Pancreas (tissue), 10 donors: Measurements from ENCODE around the gene DBR1. TPM values are rescaled to one million over a fixed set of nuclear protein-coding genes. Genes with fewer than 3 reads are reported as not detected.

Experiments
- ATAC-seq, 4 donors: fragments of 200-7000 bp; cut with Tn5 transposase; one replicate each; pipeline versions ENCODE4 v1.8.0 to v1.9.1; 2020; ENCODE audit warnings: mild to moderate bottlenecking in 4 of 4, moderate library complexity in 4 of 4
- DNase-seq, 6 donors: peaks; one replicate each; pipeline ENCODE4 v3.0.0-alpha.2; 2020
- FAIRE-seq: peaks from 2 replicates; lab custom pipeline; 2012; peaks lifted over from hg19 to GRCh38; lab: Jason Lieb, UNC
- H3K27ac ChIP-seq, 4 donors: fragments of 200-600 bp; sonication (generic); 1 replicate in 3 of 4; 2 replicates in 1 of 4; pipeline versions ENCODE4 v1.5.0 to v1.8.0; 2020
- H3K27me3 ChIP-seq, 4 donors: fragments of 200-600 bp; one replicate each; pipeline ENCODE4 v1.8.0; 2021
- H3K36me3 ChIP-seq, 3 donors: fragments of 200-600 bp; sonication (generic) in 1 of 3; one replicate each; pipeline versions ENCODE4 v1.5.0 to v1.8.0; 2020 to 2021
- H3K4me1 ChIP-seq, 3 donors: fragments of 200-600 bp; one replicate each; pipeline ENCODE4 v1.8.0; 2021
- H3K4me3 ChIP-seq, 4 donors: fragments of 200-600 bp; sonication (generic) in 2 of 4; one replicate each; pipeline versions ENCODE4 v1.5.0 to v1.8.0; 2020 to 2021
- H3K9me3 ChIP-seq, 4 donors: fragments of 200-600 bp; one replicate each; pipeline ENCODE4 v1.8.0; 2021
- CTCF ChIP-seq, 4 donors: fragments of 200-600 bp; sonication (generic) in 3 of 4; IDR thresholded peaks; one replicate each; pipeline versions ENCODE4 v1.5.0 to v1.8.0; 2021; ENCODE audit warnings: antibody characterized with exemption in 4 of 4
- WGBS, 2 donors: extraction: QIAGEN DNeasy Blood & Tissue Kit; methylation state at CpG; one replicate each; pipeline ENCODE4 v1.1.7; 2013; 5-methylcytosine and 5-hydroxymethylcytosine counted together
- intact Hi-C, 3 donors: fragments of 100-400 bp; cut with DNase I; formaldehyde crosslinking; loops; one replicate each; pipeline versions ENCODE4 v1.11.1 to v1.14.2; 2022
- polyA plus RNA-seq, 2 donors: library from polyadenylated mRNA; stranded (reverse); fragments of 200-250 nt; gene quantifications; one replicate each; pipeline ENCODE4 v1.2.3, GENCODE V29; 2013
- total RNA-seq, 6 donors: library from RNA; stranded (reverse); fragmentation: NEBNext Ultra II Directional in 4 of 6; extraction: Animal tissue kit (Norgen Biotek cat#: 25700) in 4 of 6; gene quantifications; one replicate each; pipeline versions ENCODE4 v1.2.1 to v1.2.4, GENCODE V29; 2021 to 2023
- donor health status: healthy with polysubstance abuse.
- donor health status: DM: no; HTN: no; CAD: no; lungs with moderate emphysema.
- donor health status: DM: no; HTN: no; CAD: no.
- donor health status: control.
- donor health status: control.
- donor health status: Bipolar disorder and iron deficiency.
- donor health status: DM: yes; HTN: yes; CAD: no.
- donor health status: DM: no; HTN: no; CAD: no.
- donor health status: DM: no; HTN: no; CAD: no.
- donor health status: DM: yes; HTN: yes; CAD: no.

The DBR1 gene
- total and polyA plus RNA-seq, 8 donors = 3.5 to 12.2 (median 6.3) TPM

- ATAC-seq (no peak), DNase-seq (no peak), FAIRE-seq (no peak)
- H3K9me3 ChIP-seq = no peaks in the 10 kb centered on the region
- no peak overlapping the region for H3K27ac ChIP-seq
- peaks cover 0 to 3% (median 0%) of the 10 kb centered on the region in 4 donors for H3K27me3 ChIP-seq
- intact Hi-C loops = loop anchor here in 1 of 3 donors (5.0 kb wide), 1 partner anchor 47 kb away; no protein-coding TSS in a partner anchor
- 58 to 78% methylated on average over 4 of the region's 4 CpGs for WGBS, 2 donors
- no peak overlapping the region for H3K4me3 ChIP-seq
- no peaks in the 10 kb centered on the region for H3K4me1 ChIP-seq
- no peaks in the 10 kb centered on the region for H3K36me3 ChIP-seq
- no peak for TF ChIP-seq CTCF (IDR thresholded peaks at IDR 0.05)
Measured at GRCh38 chr3:138119423-138119766, 55.3 kb downstream of the DBR1 start.

- intact Hi-C loops = loop anchor here in 1 of 3 donors (5.0 kb wide), 1 partner anchor 47 kb away; no protein-coding TSS in a partner anchor
- Histone ChIP-seq H3K9me3 (no peaks in the 10 kb centered on the region), H3K36me3 (no peaks in the 10 kb centered on the region), H3K4me1 (no peaks in the 10 kb centered on the region), H3K27ac (no peak overlapping the region), H3K4me3 (no peak overlapping the region), H3K27me3 (peaks cover 0 to 3% (median 0%) of the 10 kb centered on the region in 4 donors)
- ATAC-seq (peak; percentile 43 to 75 (median 73)), FAIRE-seq (no peak), DNase-seq (peak; percentile 50 to 87 (median 76))
- TF ChIP-seq CTCF (IDR thresholded peaks at IDR 0.05) = peak; percentile 44 to 73 (median 68)
- 21 to 24% methylated on average over 8 of the region's 8 CpGs for WGBS, 2 donors
Measured at GRCh38 chr3:138118612-138119422, 55.9 kb downstream of the DBR1 start.

- no peak for FAIRE-seq
- H3K4me1 ChIP-seq = peaks cover 0 to 3% (median 0%) of the 10 kb centered on the region in 3 donors
- intact Hi-C loops = loop anchor here in 1 of 3 donors (5.0 kb wide), 1 partner anchor 43 kb away; no protein-coding TSS in a partner anchor
- peak; percentile 54 to 85 (median 79) for DNase-seq
- no peaks in the 10 kb centered on the region for H3K9me3 ChIP-seq
- H3K27me3 ChIP-seq = no peaks in the 10 kb centered on the region
- TF ChIP-seq CTCF (IDR thresholded peaks at IDR 0.05) = peak; percentile 31 to 55 (median 50)
- 0 to 1% methylated on average over 65 to 86 of the region's 86 CpGs for WGBS, 2 donors
- H3K27ac ChIP-seq = peak within 1 kb of the TSS; percentile 82 to 93 (median 90)
- no peaks in the 10 kb centered on the region for H3K36me3 ChIP-seq
- peak; percentile 88 to 94 (median 89) for ATAC-seq
- peak within 1 kb of the TSS; percentile 70 to 91 (median 80) for H3K4me3 ChIP-seq
Measured at GRCh38 chr3:138114988-138115971, 59.4 kb downstream of the DBR1 start, which contains the start of gene DZIP1L. TSS of gene DZIP1L (minus strand) at chr3:138115608. CDS start at chr3:138103971, 11,637 bp downstream.

GRCh38 chr3:138114431-138114918, 60.2 kb downstream of the DBR1 start:
- Histone ChIP-seq H3K4me3 (peak overlapping the region; percentile 70 to 91 (median 80)), H3K27ac (peak overlapping the region; percentile 82 to 93 (median 90)), H3K9me3 (no peaks in the 10 kb centered on the region), H3K27me3 (no peaks in the 10 kb centered on the region), H3K36me3 (no peaks in the 10 kb centered on the region), H3K4me1 (peaks cover 0 to 3% (median 0%) of the 10 kb centered on the region in 3 donors)
- WGBS, 2 donors = 35 to 47% methylated on average over 9 of the region's 9 CpGs
- TF ChIP-seq CTCF (IDR thresholded peaks at IDR 0.05) = no peak
- intact Hi-C loops = no loop called here
- DNase-seq (peak in 1 of 6 donors; percentile 27), FAIRE-seq (no peak), ATAC-seq (peak in 2 of 4 donors; percentile 2 to 16)
